Heart right ventricle (tissue), 16 donors: ENCODE data around the gene LIMK2. TPM values are rescaled to one million over a fixed set of nuclear protein-coding genes. Genes with fewer than 3 reads are reported as not detected.

ENCODE experiments used
- ATAC-seq, 8 donors: fragments of 200-7000 bp; cut with Tn5 transposase; one replicate each; pipeline ENCODE4 v1.9.1; 2020; ENCODE audit warnings: mild to moderate bottlenecking in 8 of 8, moderate library complexity in 8 of 8, moderate number of reproducible peaks in 1 of 8
- DNase-seq, 2 donors: peaks; one replicate each; pipeline ENCODE4 v3.0.0-alpha.2; 2020
- H3K27ac ChIP-seq, 10 donors: fragments of 200-600 bp; sonication (generic) in 2 of 10; one replicate each; pipeline versions ENCODE4 v1.5.0 to v1.8.0; 2020 to 2022; ENCODE audit warnings: mild to moderate bottlenecking in 3 of 10
- H3K27me3 ChIP-seq, 7 donors: fragments of 200-600 bp; one replicate each; pipeline ENCODE4 v1.8.0; 2021 to 2022; ENCODE audit warnings: mild to moderate bottlenecking in 2 of 7
- H3K36me3 ChIP-seq, 9 donors: fragments of 200-600 bp; sonication (generic) in 1 of 9; one replicate each; pipeline versions ENCODE4 v1.5.0 to v1.8.0; 2020 to 2022; ENCODE audit warnings: mild to moderate bottlenecking in 2 of 9
- H3K4me1 ChIP-seq, 9 donors: fragments of 200-600 bp; sonication (generic) in 1 of 9; one replicate each; pipeline versions ENCODE4 v1.5.0 to v1.8.0; 2020 to 2022; ENCODE audit warnings: mild to moderate bottlenecking in 4 of 9
- H3K4me3 ChIP-seq, 10 donors: fragments of 200-600 bp; sonication (generic) in 2 of 10; one replicate each; pipeline versions ENCODE4 v1.5.0 to v1.8.0; 2020 to 2022; ENCODE audit warnings: mild to moderate bottlenecking in 7 of 10, moderate library complexity in 2 of 10
- H3K9me3 ChIP-seq, 11 donors: fragments of 200-600 bp in 10 of 11; sonication (generic) in 2 of 11; one replicate each; pipeline versions ENCODE4 v1.5.0 to v1.8.0; 2013 to 2022; ENCODE audit warnings: mild to moderate bottlenecking in 2 of 11, control low read depth in 1 of 11, moderate library complexity in 1 of 11
- WGBS, 2 donors: extraction: QIAGEN DNeasy Blood & Tissue Kit; methylation state at CpG; one replicate each; pipeline ENCODE4 v1.1.7; 2013; ENCODE audit warnings: inconsistent platforms in 1 of 2; 5-methylcytosine and 5-hydroxymethylcytosine counted together
- intact Hi-C, 10 donors: fragments of 100-400 bp; cut with DNase I; formaldehyde crosslinking; loops; one replicate each; pipeline versions ENCODE4 v1.11.1 to v1.14.2; 2022
- polyA plus RNA-seq, 2 donors: library from polyadenylated mRNA; stranded (reverse); fragments of 200-250 nt; gene quantifications; one replicate each; pipeline ENCODE4 v1.2.3, GENCODE V29; 2013
- total RNA-seq, 10 donors: library from RNA; stranded (reverse); fragmentation: NEBNext Ultra II Directional in 3 of 10; extraction: Animal tissue kit (Norgen Biotek cat#: 25700) in 3 of 10; gene quantifications; one replicate each; pipeline versions ENCODE4 v1.2.1 to v1.2.4, GENCODE V29; 2021 to 2023
- TF ChIP-seq, protein P1 (sequence below), 9 donors: fragments of 200-600 bp; sonication (generic) in 2 of 9; IDR thresholded peaks; one replicate each; pipeline versions ENCODE4 v1.5.0 to v1.8.0; 2021 to 2022; ENCODE audit warnings: antibody characterized with exemption in 9 of 9, mild to moderate bottlenecking in 5 of 9, moderate library complexity in 1 of 9
- donor health status: Arrhythmogenic right ventricular cardiomyopathy.
- donor health status: ischemic (EF 13 %, LVEDD 7.1; RV severe dilation, severe dysfunction).
- donor health status: healthy with polysubstance abuse.
- donor health status: DM: no; HTN: yes; CAD: no.
- donor health status: DM: no; HTN: no; CAD: no.
- donor health status: ischemic (EF 25% LVEDD 6.9; RV normal size, moderate dysfunction).
- donor health status: ischemic (EF 25% LVEDD 5.7; RV mildly dilated, moderate dysfunction).
- donor health status: healthy.
- donor health status: DM: yes; HTN: yes; CAD: no.
- donor health status: Ischemic cardiomyopathy.
- donor health status: ischemic (EF 35%, LVEDD 5.7; RV mildly dilated, moderate dysfunction).
- donor health status: nonischemic (EF 11% LVEDD 7.7; RV severe dilation, severe dysfunction).
- donor health status: DM: yes; HTN: yes; CAD: no.
- donor health status: PGD.
- donor health status: ischemic (EF 29% LVEDD 5.4; RV normal size, mild dysfunction).
- donor health status: nonischemic (EF 23%, LVEDD 6.1; RV moderate dilation, normal function).

The LIMK2 gene
- total and polyA plus RNA-seq, 12 donors, result 6.0 to 18.8 (median 9.7) TPM

DNA sequence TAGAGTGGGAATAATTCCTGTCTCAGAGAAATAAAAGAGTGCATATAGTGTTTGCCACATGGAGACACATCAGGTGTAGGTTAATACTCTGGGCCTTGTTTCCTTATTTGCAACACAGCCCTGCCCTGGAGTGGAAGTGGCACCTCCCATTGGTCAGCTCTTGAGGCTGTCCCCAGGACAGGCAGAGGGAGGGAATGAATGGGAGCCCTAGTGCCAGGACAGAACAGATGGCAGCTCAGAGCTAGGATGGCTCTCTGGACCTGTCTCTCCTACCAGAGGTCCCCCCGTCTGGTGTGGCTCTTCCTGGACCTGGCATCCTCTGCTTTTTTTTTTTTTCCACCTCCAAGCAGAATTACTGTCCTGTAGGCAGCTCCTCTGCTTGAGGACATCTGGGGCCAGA is 35.6 kb downstream of the LIMK2 start:
- Histone ChIP-seq H3K4me1 (peaks cover 16 to 60% (median 48%) of the 10 kb centered on the region in 9 donors), H3K27ac (peak overlapping the region in 6 of 10 donors; percentile 6 to 79 (median 74)), H3K27me3 (no peaks in the 10 kb centered on the region), H3K9me3 (no peaks in the 10 kb centered on the region), H3K4me3 (peak overlapping the region in 9 of 10 donors; percentile 43 to 67 (median 61)), H3K36me3 (peaks cover 0 to 24% (median 0%) of the 10 kb centered on the region in 9 donors)
- no peak for DNase-seq
- ATAC-seq, result peak in 5 of 8 donors; percentile 7 to 39 (median 16)
- intact Hi-C loops, result loop anchor here in 1 of 10 donors (5.0 kb wide), 1 partner anchor 35 kb away; the partner anchor contains the start of gene LIMK2
- WGBS, 2 donors, result 31 to 35% methylated on average over 1 of the region's 1 CpG
- TF ChIP-seq, protein P1, sequence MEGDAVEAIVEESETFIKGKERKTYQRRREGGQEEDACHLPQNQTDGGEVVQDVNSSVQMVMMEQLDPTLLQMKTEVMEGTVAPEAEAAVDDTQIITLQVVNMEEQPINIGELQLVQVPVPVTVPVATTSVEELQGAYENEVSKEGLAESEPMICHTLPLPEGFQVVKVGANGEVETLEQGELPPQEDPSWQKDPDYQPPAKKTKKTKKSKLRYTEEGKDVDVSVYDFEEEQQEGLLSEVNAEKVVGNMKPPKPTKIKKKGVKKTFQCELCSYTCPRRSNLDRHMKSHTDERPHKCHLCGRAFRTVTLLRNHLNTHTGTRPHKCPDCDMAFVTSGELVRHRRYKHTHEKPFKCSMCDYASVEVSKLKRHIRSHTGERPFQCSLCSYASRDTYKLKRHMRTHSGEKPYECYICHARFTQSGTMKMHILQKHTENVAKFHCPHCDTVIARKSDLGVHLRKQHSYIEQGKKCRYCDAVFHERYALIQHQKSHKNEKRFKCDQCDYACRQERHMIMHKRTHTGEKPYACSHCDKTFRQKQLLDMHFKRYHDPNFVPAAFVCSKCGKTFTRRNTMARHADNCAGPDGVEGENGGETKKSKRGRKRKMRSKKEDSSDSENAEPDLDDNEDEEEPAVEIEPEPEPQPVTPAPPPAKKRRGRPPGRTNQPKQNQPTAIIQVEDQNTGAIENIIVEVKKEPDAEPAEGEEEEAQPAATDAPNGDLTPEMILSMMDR (IDR thresholded peaks at IDR 0.05), result no peak

DNA sequence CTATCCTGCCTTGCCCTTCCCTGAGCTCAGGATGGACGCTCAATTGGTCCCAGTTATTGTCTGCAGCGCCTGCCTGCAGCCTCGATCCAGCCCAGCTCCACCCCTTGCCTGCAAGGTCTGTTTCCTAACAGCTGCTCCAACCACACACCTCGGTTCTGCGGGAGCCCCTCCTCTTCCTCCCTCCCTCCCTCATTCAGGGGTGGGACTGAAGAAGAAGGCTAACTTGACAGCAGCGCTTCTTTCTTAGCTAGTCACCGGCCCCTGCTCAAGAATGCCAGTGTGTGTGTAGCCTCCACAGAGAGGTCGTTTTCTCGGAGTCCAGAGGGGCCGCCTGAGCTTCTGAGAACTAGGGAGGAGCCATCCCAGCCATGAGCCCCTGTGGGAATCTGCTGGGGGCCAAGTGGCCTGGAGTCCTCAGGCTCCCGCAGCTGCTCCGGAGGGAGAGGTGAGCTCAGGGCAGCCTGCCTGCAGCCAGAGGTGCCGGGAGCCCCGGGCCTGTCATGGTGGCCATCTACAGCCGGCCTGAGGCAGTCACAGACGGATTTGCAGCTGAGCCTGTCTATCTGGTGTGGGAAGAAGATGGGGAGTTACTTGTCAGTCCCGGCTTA is 36.1 kb downstream of the LIMK2 start:
- Histone ChIP-seq H3K36me3 (peaks cover 0 to 19% (median 0%) of the 10 kb centered on the region in 9 donors), H3K27ac (peak overlapping the region in 8 of 10 donors; percentile 29 to 79 (median 66)), H3K27me3 (no peaks in the 10 kb centered on the region), H3K4me1 (peaks cover 16 to 65% (median 50%) of the 10 kb centered on the region in 9 donors), H3K9me3 (no peaks in the 10 kb centered on the region), H3K4me3 (peak overlapping the region; percentile 18 to 67 (median 57))
- 19 to 23% methylated on average over 17 of the region's 17 CpGs for WGBS, 2 donors
- intact Hi-C loops, result loop anchor here in 1 of 10 donors (5.0 kb wide), 1 partner anchor 36 kb away; the partner anchor contains the start of gene LIMK2
- ATAC-seq, result peak; percentile 92 to 96 (median 96)
- TF ChIP-seq, protein P1 (IDR thresholded peaks at IDR 0.05), result no peak
- peak; percentile 68 to 81 for DNase-seq

DNA sequence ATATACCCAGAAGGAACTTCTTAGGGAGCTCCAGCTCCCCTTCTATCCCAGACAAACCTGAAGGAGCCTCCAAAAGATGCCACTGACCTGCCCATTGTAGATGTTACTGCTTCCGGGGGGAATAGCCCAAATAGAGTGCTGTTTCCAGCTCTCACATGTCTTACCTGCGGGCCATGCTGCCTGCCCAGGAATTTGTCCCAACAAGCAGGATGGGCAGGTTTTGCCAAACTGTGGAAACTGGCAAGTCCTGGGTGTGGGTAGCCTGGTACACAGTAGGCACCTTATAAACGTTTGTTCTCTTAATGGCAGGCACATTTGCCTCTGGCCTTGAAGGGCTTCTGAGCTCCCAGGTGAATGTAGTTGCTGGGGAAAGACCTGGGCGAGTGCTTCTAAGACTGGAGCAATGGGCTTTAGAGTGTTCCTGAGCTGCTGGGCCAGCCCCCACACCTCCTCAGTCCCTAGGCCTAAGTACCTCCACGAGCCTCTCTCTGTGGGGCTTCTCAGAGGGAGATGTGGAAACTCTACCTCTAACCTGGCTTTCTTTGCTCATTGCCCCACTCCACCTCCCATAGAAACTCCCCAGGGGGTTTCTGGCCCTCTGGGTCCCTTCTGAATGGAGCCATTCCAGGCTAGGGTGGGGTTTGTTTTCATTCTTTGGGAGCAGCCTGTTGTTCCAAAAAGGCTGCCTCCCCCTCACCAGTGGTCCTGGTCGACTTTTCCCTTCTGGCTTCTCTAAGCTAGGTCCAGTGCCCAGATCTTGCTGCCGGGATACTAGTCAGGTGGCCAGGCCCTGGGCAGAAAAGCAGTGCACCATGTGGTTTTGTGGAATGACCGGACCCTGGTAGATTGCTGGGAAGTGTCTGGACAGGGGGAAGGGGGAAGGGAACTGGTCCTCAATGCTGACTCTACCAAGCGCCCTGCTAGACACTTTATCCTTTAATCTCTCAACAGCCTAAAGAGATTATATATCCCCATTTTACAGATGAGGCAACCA is 37.2 kb downstream of the LIMK2 start:
- ATAC-seq, result peak in 2 of 8 donors; percentile 6 to 8
- 64 to 76% methylated on average over 9 of the region's 9 CpGs for WGBS, 2 donors
- intact Hi-C loops, result loop anchor here in 1 of 10 donors (5.0 kb wide), 1 partner anchor 37 kb away; the partner anchor contains the start of gene LIMK2

More for the DNA sequence above, 37.2 kb downstream of the LIMK2 start:
- TF ChIP-seq, protein P1 (IDR thresholded peaks at IDR 0.05), result no peak
- Histone ChIP-seq H3K4me3 (peak overlapping the region in 9 of 10 donors; percentile 43 to 67 (median 61)), H3K27ac (peak overlapping the region in 8 of 10 donors; percentile 19 to 79 (median 66)), H3K9me3 (no peaks in the 10 kb centered on the region), H3K27me3 (no peaks in the 10 kb centered on the region), H3K36me3 (peaks cover 0 to 17% (median 0%) of the 10 kb centered on the region in 9 donors), H3K4me1 (peaks cover 16 to 70% (median 59%) of the 10 kb centered on the region in 9 donors)
- no peak for DNase-seq
